Measurements from ENCODE around the gene NCKAP5L. TPM values are rescaled to one million over a fixed set of nuclear protein-coding genes. Genes with fewer than 3 reads are reported as not detected.
A peak's percentile ranks its signal among the peaks of the same experiment; 100 is the strongest.

NCKAP5L gene
- total RNA-seq, 1 donor from 2014 or later, result 19.3 TPM

DNA sequence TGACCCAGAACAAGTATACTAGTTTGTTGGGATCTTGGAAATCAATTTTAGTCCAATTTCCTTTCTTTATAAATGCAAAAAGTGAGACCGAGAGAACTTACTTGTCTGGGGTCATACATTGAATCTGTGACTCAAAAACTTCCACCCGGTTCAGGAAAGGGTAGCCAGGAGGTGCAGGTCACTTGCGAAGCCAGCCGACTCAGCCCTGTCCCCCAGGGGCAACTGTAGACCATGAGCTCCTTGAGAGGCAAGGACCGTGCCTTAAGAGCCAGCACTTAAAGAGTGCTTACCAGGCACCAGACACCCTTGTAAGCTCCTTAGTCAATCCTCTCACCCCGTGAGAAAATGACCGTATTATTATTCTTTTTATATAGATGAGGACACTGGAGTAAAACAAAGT is 15.2 kb upstream of the NCKAP5L start:
- Histone ChIP-seq H3K27me3 (ENCODE audit: control insufficient read depth in 3 of 3, insufficient read depth in 3 of 3, low read length in 3 of 3) (peaks cover 4 to 13% (median 7%) of the 10 kb centered on the region in 3 donors), H3K9me3 (ENCODE audit: control insufficient read depth in 3 of 3, low read length in 3 of 3) (no peaks in the 10 kb centered on the region), H3K27ac (ENCODE audit: low read depth, low read length) (peak overlapping the region; percentile 90), H3K36me3 (ENCODE audit: control insufficient read depth in 3 of 3, insufficient read depth in 3 of 3, low read length in 3 of 3) (peaks cover 0 to 2% (median 0%) of the 10 kb centered on the region in 3 donors), H3K9ac (ENCODE audit: low read depth in 1 of 3, low read length in 3 of 3) (peak overlapping the region; percentile 69 to 94 (median 92)), H3K4me1 (ENCODE audit: control insufficient read depth in 3 of 3, insufficient read depth in 3 of 3, low read length in 3 of 3) (peaks cover 11 to 21% (median 16%) of the 10 kb centered on the region in 3 donors), H3K4me3 (ENCODE audit: low read length in 3 of 3) (peak overlapping the region; percentile 93 to 98 (median 97))

DNA sequence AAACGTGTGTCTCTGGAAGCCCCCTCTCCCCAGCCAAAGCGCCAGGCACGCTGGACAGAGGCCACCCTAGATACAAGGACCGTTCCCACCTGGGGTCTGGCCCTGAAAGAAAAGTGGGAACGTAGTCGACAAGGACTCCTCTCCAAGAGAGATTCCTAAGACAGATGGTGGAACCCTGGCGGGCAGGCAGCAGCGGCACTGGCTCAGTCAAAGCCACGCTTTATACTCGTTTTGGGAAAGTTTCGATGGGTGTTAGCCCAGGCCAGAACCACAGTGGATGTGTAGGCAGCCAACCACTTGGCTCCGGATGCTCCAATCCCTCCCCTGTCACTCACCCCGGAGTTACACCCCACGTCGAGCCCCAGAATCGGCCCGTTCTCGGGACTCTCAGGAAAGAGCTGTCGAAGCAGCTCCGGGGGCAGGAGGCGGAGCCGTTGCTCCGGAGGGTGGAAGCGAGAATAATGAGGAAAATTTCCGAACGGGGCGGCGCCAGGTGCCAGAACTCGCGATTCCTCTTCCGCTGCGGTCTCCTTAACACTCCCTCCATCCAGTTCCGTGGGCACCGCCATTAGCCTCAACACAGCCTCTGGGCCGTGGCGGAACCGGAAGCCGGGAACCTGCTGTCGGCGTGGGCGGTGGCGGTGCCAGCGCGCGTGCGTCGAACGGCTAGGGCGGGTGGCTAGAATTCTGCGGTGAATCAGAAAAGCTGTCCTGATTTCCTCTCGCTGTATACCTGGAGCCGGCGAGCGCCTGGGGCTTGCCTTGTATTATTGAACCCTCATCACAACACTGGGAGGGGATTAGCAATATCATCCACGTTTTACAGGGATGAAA is 14.5 kb upstream of the NCKAP5L start, which contains the start of gene BCDIN3D:
Gene BCDIN3D (minus strand): TSS at position 588 of the 834 bp plus-strand sequence. CDS start 19 bp downstream, at position 569.
- Histone ChIP-seq H3K36me3 (ENCODE audit: control insufficient read depth in 3 of 3, insufficient read depth in 3 of 3, low read length in 3 of 3) (peaks cover 0 to 7% (median 0%) of the 10 kb centered on the region in 3 donors), H3K9me3 (ENCODE audit: control insufficient read depth in 3 of 3, low read length in 3 of 3) (no peaks in the 10 kb centered on the region), H3K4me3 (ENCODE audit: low read length in 3 of 3) (peak within 1 kb of the TSS; percentile 93 to 98 (median 97)), H3K27ac (ENCODE audit: low read depth, low read length) (peak within 1 kb of the TSS; percentile 90), H3K4me1 (ENCODE audit: control insufficient read depth in 3 of 3, insufficient read depth in 3 of 3, low read length in 3 of 3) (peaks cover 11 to 21% (median 16%) of the 10 kb centered on the region in 3 donors), H3K27me3 (ENCODE audit: control insufficient read depth in 3 of 3, insufficient read depth in 3 of 3, low read length in 3 of 3) (peaks cover 0 to 8% (median 7%) of the 10 kb centered on the region in 3 donors), H3K9ac (ENCODE audit: low read depth in 1 of 3, low read length in 3 of 3) (peak within 1 kb of the TSS; percentile 92 to 94 (median 93))

GRCh38 chr12:49838973-49839633 is 10.9 kb upstream of the NCKAP5L start:
- Histone ChIP-seq H3K9ac (ENCODE audit: low read depth in 1 of 3, low read length in 3 of 3) (no peak overlapping the region), H3K9me3 (ENCODE audit: control insufficient read depth in 3 of 3, low read length in 3 of 3) (no peaks in the 10 kb centered on the region), H3K4me3 (ENCODE audit: low read length in 3 of 3) (no peak overlapping the region), H3K4me1 (ENCODE audit: control insufficient read depth in 3 of 3, insufficient read depth in 3 of 3, low read length in 3 of 3) (peaks cover 11 to 21% (median 16%) of the 10 kb centered on the region in 3 donors), H3K27ac (ENCODE audit: low read depth, low read length) (no peak overlapping the region), H3K27me3 (ENCODE audit: control insufficient read depth in 3 of 3, insufficient read depth in 3 of 3, low read length in 3 of 3) (no peaks in the 10 kb centered on the region), H3K36me3 (ENCODE audit: control insufficient read depth in 3 of 3, insufficient read depth in 3 of 3, low read length in 3 of 3) (peaks cover 0 to 7% (median 0%) of the 10 kb centered on the region in 3 donors)

- H3K4me3 ChIP-seq (ENCODE audit: low read length in 3 of 3), result no peak overlapping the region
- H3K36me3 ChIP-seq (ENCODE audit: control insufficient read depth in 3 of 3, insufficient read depth in 3 of 3, low read length in 3 of 3), result peaks cover 0 to 2% (median 0%) of the 10 kb centered on the region in 3 donors
These were observed 4.7 kb upstream of the NCKAP5L start for GRCh38 chr12:49832836-49833421.

DNA sequence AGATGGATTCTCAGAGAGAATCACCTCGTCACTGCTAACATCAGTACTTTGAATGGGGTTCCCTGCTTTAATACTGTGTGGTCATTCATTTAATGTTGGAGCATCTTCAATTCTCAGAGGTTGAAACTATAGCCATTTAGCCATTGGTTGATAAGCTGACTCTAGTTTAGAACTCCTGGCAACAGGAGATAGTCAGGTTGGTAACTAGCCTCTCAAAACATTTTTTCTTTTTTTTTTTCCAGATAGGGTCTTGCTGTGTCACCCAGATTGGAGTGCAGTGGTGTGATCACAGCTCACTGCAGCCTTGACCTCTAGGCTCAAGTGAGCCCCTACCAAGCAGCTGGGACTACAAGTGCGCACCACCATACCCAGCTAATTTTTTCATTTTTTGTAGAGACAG is 3.5 kb upstream of the NCKAP5L start:
- Histone ChIP-seq H3K4me1 (ENCODE audit: control insufficient read depth in 3 of 3, insufficient read depth in 3 of 3, low read length in 3 of 3) (peaks cover 13 to 21% (median 15%) of the 10 kb centered on the region in 3 donors), H3K27me3 (ENCODE audit: control insufficient read depth in 3 of 3, insufficient read depth in 3 of 3, low read length in 3 of 3) (no peaks in the 10 kb centered on the region), H3K4me3 (ENCODE audit: low read length in 3 of 3) (no peak overlapping the region), H3K9me3 (ENCODE audit: control insufficient read depth in 3 of 3, low read length in 3 of 3) (no peaks in the 10 kb centered on the region), H3K27ac (ENCODE audit: low read depth, low read length) (no peak overlapping the region), H3K9ac (ENCODE audit: low read depth in 1 of 3, low read length in 3 of 3) (no peak overlapping the region), H3K36me3 (ENCODE audit: control insufficient read depth in 3 of 3, insufficient read depth in 3 of 3, low read length in 3 of 3) (no peaks in the 10 kb centered on the region)

More at GRCh38 chr12:49832836-49833421, 4.7 kb upstream of the NCKAP5L start:
- H3K9ac ChIP-seq (ENCODE audit: low read depth in 1 of 3, low read length in 3 of 3), result no peak overlapping the region
- H3K9me3 ChIP-seq (ENCODE audit: control insufficient read depth in 3 of 3, low read length in 3 of 3), result no peaks in the 10 kb centered on the region
- no peaks in the 10 kb centered on the region for H3K27me3 ChIP-seq (ENCODE audit: control insufficient read depth in 3 of 3, insufficient read depth in 3 of 3, low read length in 3 of 3)
- H3K27ac ChIP-seq (ENCODE audit: low read depth, low read length), result no peak overlapping the region
- H3K4me1 ChIP-seq (ENCODE audit: control insufficient read depth in 3 of 3, insufficient read depth in 3 of 3, low read length in 3 of 3), result peaks cover 5 to 11% (median 7%) of the 10 kb centered on the region in 3 donors

GRCh38 chr12:49827401-49828099 is 663 bp downstream of the NCKAP5L start:
- peak overlapping the region; percentile 84 for H3K27ac ChIP-seq (ENCODE audit: low read depth, low read length)
- peaks cover 45 to 59% (median 51%) of the 10 kb centered on the region in 3 donors for H3K4me1 ChIP-seq (ENCODE audit: control insufficient read depth in 3 of 3, insufficient read depth in 3 of 3, low read length in 3 of 3)
- H3K9me3 ChIP-seq (ENCODE audit: control insufficient read depth in 3 of 3, low read length in 3 of 3), result no peaks in the 10 kb centered on the region
- peak overlapping the region; percentile 85 to 91 (median 87) for H3K4me3 ChIP-seq (ENCODE audit: low read length in 3 of 3)
- H3K36me3 ChIP-seq (ENCODE audit: control insufficient read depth in 3 of 3, insufficient read depth in 3 of 3, low read length in 3 of 3), result peaks cover 0 to 2% (median 0%) of the 10 kb centered on the region in 3 donors
- peak overlapping the region; percentile 81 to 95 (median 94) for H3K9ac ChIP-seq (ENCODE audit: low read depth in 1 of 3, low read length in 3 of 3)
- no peaks in the 10 kb centered on the region for H3K27me3 ChIP-seq (ENCODE audit: control insufficient read depth in 3 of 3, insufficient read depth in 3 of 3, low read length in 3 of 3)

GRCh38 chr12:49827051-49827400 is 1.2 kb downstream of the NCKAP5L start:
- H3K36me3 ChIP-seq (ENCODE audit: control insufficient read depth in 3 of 3, insufficient read depth in 3 of 3, low read length in 3 of 3), result peaks cover 0 to 2% (median 0%) of the 10 kb centered on the region in 3 donors
- H3K9me3 ChIP-seq (ENCODE audit: control insufficient read depth in 3 of 3, low read length in 3 of 3), result no peaks in the 10 kb centered on the region
- peak overlapping the region; percentile 85 to 91 (median 87) for H3K4me3 ChIP-seq (ENCODE audit: low read length in 3 of 3)
- peak overlapping the region; percentile 84 for H3K27ac ChIP-seq (ENCODE audit: low read depth, low read length)
- H3K9ac ChIP-seq (ENCODE audit: low read depth in 1 of 3, low read length in 3 of 3), result peak overlapping the region; percentile 81 to 95 (median 94)
- peaks cover 45 to 60% (median 51%) of the 10 kb centered on the region in 3 donors for H3K4me1 ChIP-seq (ENCODE audit: control insufficient read depth in 3 of 3, insufficient read depth in 3 of 3, low read length in 3 of 3)
- no peaks in the 10 kb centered on the region for H3K27me3 ChIP-seq (ENCODE audit: control insufficient read depth in 3 of 3, insufficient read depth in 3 of 3, low read length in 3 of 3)

DNA sequence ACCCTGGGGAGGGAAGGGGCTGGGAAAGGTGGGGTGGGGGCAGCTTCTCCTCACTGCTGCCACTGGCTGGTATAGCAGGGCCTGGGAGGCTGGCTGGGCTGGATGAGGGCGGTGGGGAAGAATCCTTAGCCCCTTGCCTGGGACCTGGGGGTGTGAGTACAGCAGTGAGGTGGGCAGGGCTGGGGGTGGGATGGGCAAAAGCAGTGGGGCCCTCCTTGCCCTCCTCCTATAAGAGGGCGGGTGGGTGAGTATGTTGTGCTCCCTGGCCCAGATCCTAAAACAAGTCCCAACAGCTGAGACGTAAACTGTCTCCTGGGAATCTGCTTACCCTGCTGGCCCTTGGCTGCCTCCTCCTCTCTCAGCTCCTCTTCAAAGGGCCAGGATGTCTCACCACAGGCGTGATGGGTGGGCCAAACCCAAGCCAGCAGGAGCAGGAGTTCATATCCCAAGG is 2.2 kb downstream of the NCKAP5L start:
- peaks cover 51 to 69% (median 57%) of the 10 kb centered on the region in 3 donors for H3K4me1 ChIP-seq (ENCODE audit: control insufficient read depth in 3 of 3, insufficient read depth in 3 of 3, low read length in 3 of 3)

DNA sequence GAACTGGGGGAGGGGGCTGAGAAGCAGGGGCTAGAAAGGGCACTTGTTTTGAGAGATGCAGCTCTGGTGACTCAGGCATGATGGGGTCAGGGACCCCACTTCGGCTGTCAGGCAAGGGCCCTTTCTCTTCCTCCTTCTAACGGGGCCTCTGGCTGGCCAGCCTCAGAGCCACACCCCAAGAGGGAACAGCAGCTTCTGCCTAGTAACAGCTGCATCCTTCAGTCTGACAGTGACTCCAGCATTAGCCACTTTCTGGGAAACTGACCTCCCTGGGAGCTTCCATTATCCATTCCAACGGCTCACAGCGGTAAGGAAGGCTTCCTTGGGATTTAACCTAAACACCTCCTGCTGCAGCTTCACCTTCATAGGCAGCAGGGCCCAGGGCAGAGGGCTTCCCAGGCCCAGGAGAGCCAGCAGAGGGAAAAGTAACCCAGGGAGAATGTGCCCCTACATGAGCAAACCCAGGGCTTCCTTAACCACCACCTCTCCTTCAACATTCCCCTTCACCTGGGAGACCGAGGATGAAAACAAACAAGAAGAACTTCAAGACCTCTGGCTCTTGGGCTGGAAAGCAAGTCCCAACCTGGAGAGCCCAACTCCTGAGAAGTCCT is 2.7 kb downstream of the NCKAP5L start:
- peak overlapping the region in 2 of 3 donors; percentile 45 to 55 for H3K4me3 ChIP-seq (ENCODE audit: low read length in 3 of 3)
- peaks cover 54 to 73% (median 58%) of the 10 kb centered on the region in 3 donors for H3K4me1 ChIP-seq (ENCODE audit: control insufficient read depth in 3 of 3, insufficient read depth in 3 of 3, low read length in 3 of 3)

More for the DNA sequence above, 2.2 kb downstream of the NCKAP5L start:
- peak overlapping the region; percentile 84 for H3K27ac ChIP-seq (ENCODE audit: low read depth, low read length)
- H3K36me3 ChIP-seq (ENCODE audit: control insufficient read depth in 3 of 3, insufficient read depth in 3 of 3, low read length in 3 of 3), result peaks cover 0 to 2% (median 0%) of the 10 kb centered on the region in 3 donors
- H3K27me3 ChIP-seq (ENCODE audit: control insufficient read depth in 3 of 3, insufficient read depth in 3 of 3, low read length in 3 of 3), result no peaks in the 10 kb centered on the region
- peak overlapping the region in 2 of 3 donors; percentile 13 to 94 for H3K9ac ChIP-seq (ENCODE audit: low read depth in 1 of 3, low read length in 3 of 3)
- H3K9me3 ChIP-seq (ENCODE audit: control insufficient read depth in 3 of 3, low read length in 3 of 3), result no peaks in the 10 kb centered on the region
- H3K4me3 ChIP-seq (ENCODE audit: low read length in 3 of 3), result peak overlapping the region; percentile 11 to 91 (median 87)

More for the DNA sequence above, 2.7 kb downstream of the NCKAP5L start:
- Histone ChIP-seq H3K9ac (ENCODE audit: low read depth in 1 of 3, low read length in 3 of 3) (peak overlapping the region; percentile 27 to 61 (median 58)), H3K36me3 (ENCODE audit: control insufficient read depth in 3 of 3, insufficient read depth in 3 of 3, low read length in 3 of 3) (peaks cover 0 to 2% (median 0%) of the 10 kb centered on the region in 3 donors), H3K9me3 (ENCODE audit: control insufficient read depth in 3 of 3, low read length in 3 of 3) (no peaks in the 10 kb centered on the region), H3K27ac (ENCODE audit: low read depth, low read length) (peak overlapping the region; percentile 84), H3K27me3 (ENCODE audit: control insufficient read depth in 3 of 3, insufficient read depth in 3 of 3, low read length in 3 of 3) (no peaks in the 10 kb centered on the region)

All from skeletal muscle tissue (tissue), 4 donors.